Right forelimb (tissue), 1 donor: ENCODE measurements around the gene ARHGAP12.

ENCODE experiments used
- DNase-seq: peaks from one replicate; pipeline ENCODE4 v3.0.0-alpha.2; 2018

ARHGAP12 gene

GRCh38 chr10:31760674-31761081 is 168.0 kb downstream of the ARHGAP12 start:
- DNase-seq: no peak

- DNase-seq: peak; percentile 98
Measured at GRCh38 chr10:31759799-31760626, 168.6 kb downstream of the ARHGAP12 start.

GRCh38 chr10:31759124-31759798 is 169.4 kb downstream of the ARHGAP12 start:
- no peak for DNase-seq

GRCh38 chr10:31758495-31758894 is 170.1 kb downstream of the ARHGAP12 start:
- DNase-seq: no peak

- DNase-seq: no peak
Measured at GRCh38 chr10:31757831-31758230, 170.8 kb downstream of the ARHGAP12 start.

GRCh38 chr10:31757386-31757791 is 171.2 kb downstream of the ARHGAP12 start:
- DNase-seq: peak; percentile 80

- DNase-seq: no peak
Measured at GRCh38 chr10:31756729-31757110, 171.9 kb downstream of the ARHGAP12 start.

GRCh38 chr10:31756101-31756728 is 172.4 kb downstream of the ARHGAP12 start:
- DNase-seq: no peak
